Neuronal stem cell (in vitro differentiated cells): ENCODE data around the gene MUC5B.
"Not testable (repeated sequence)": the region's sequence is repeated elsewhere in the genome, so short reads cannot be mapped to it uniquely, and the experiment has no call there.

Experiments used
- DNase-seq: peaks from one replicate; pipeline ENCODE4 v3.0.0-alpha.2; 2013; ENCODE audit warnings: low spot score
- H2AFZ ChIP-seq: one replicate; pipeline ENCODE4 v1.6.1; 2013; ENCODE audit warnings: mild to moderate bottlenecking, low read length, inconsistent platforms
- H2AK5ac ChIP-seq: 2 replicates; pipeline ENCODE4 v1.6.1; 2013; ENCODE audit warnings: low read depth, mild to moderate bottlenecking, inconsistent platforms, low read length, moderate library complexity, mixed read lengths
- H2BK120ac ChIP-seq: 2 replicates; pipeline ENCODE4 v1.6.1; 2013; ENCODE audit warnings: low read depth, mild to moderate bottlenecking, inconsistent platforms, low read length, moderate library complexity, mixed read lengths
- H2BK12ac ChIP-seq: one replicate; pipeline ENCODE4 v1.6.1; 2013; ENCODE audit warnings: low read length, inconsistent platforms
- H2BK15ac ChIP-seq: 2 replicates; pipeline ENCODE4 v1.6.1; 2013; ENCODE audit warnings: mild to moderate bottlenecking, low read length, inconsistent platforms, mixed read lengths
- H2BK5ac ChIP-seq: one replicate; pipeline ENCODE4 v1.6.1; 2013; ENCODE audit warnings: inconsistent platforms, mild to moderate bottlenecking, low read length, moderate library complexity
- H3K14ac ChIP-seq: one replicate; pipeline ENCODE4 v1.6.1; 2013; ENCODE audit warnings: low read length, inconsistent platforms
- H3K18ac ChIP-seq: 2 replicates; pipeline ENCODE4 v1.6.1; 2013; ENCODE audit warnings: low read length, inconsistent platforms
- H3K23ac ChIP-seq: 2 replicates; pipeline ENCODE4 v1.6.1; 2013; ENCODE audit warnings: low read depth, mild to moderate bottlenecking, mixed read lengths, low read length, inconsistent platforms; ENCODE audit not compliant: poor library complexity
- H3K27ac ChIP-seq: replicated peaks from 3 replicates; pipeline ENCODE4 v1.5.1; 2013; ENCODE audit warnings: low read length, inconsistent platforms
- H3K27me3 ChIP-seq, 3 experiments: 2 replicates each; pipeline ENCODE4 v1.6.1; 2013; ENCODE audit warnings: low read length in 3 of 3, mild to moderate bottlenecking in 2 of 3, inconsistent platforms in 1 of 3, low read depth in 1 of 3, mixed read lengths in 1 of 3, moderate library complexity in 1 of 3; ENCODE audit not compliant: control insufficient read depth in 3 of 3, insufficient read depth in 3 of 3
- H3K36me3 ChIP-seq, 2 donors: replicated peaks in 1 of 2; 2 replicates each; pipeline ENCODE4 v1.6.1; 2013; ENCODE audit warnings: low read length in 2 of 2; ENCODE audit not compliant: control insufficient read depth in 2 of 2, insufficient read depth in 2 of 2
- H3K4ac ChIP-seq: 2 replicates; pipeline ENCODE4 v1.6.1; 2013; ENCODE audit warnings: inconsistent platforms, mild to moderate bottlenecking, low read length, moderate library complexity
- H3K4me1 ChIP-seq, 2 donors: 1 replicate in 1 of 2; 2 replicates in 1 of 2; pipeline ENCODE4 v1.6.1; 2013; ENCODE audit warnings: low read length in 2 of 2, low read depth in 1 of 2; ENCODE audit not compliant: control insufficient read depth in 2 of 2, insufficient read depth in 1 of 2
- H3K4me2 ChIP-seq: one replicate; pipeline ENCODE4 v1.6.1; 2013; ENCODE audit warnings: mild to moderate bottlenecking, low read length, inconsistent platforms; ENCODE audit not compliant: insufficient read depth, poor library complexity, severe bottlenecking
- H3K4me3 ChIP-seq, 2 donors: 2 replicates each; pipeline ENCODE4 v1.5.1; 2013; ENCODE audit warnings: low read length in 2 of 2, mild to moderate bottlenecking in 2 of 2, inconsistent platforms in 1 of 2, moderate library complexity in 1 of 2
- H3K79me1 ChIP-seq: one replicate; pipeline ENCODE4 v1.6.1; 2013; ENCODE audit warnings: low read depth, mild to moderate bottlenecking, inconsistent platforms, low read length, moderate library complexity
- H3K9ac ChIP-seq: one replicate; pipeline ENCODE4 v1.6.1; 2013; ENCODE audit warnings: mild to moderate bottlenecking, low read depth, low read length, inconsistent platforms; ENCODE audit not compliant: poor library complexity
- H3K9me3 ChIP-seq, 2 donors: replicated peaks in 1 of 2; 2 replicates each; pipeline versions ENCODE3 to v1.6.1; 2013; ENCODE audit warnings: low read length in 2 of 2, mild to moderate bottlenecking in 2 of 2, inconsistent platforms in 1 of 2, low read depth in 1 of 2, mixed read lengths in 1 of 2, moderate library complexity in 1 of 2; ENCODE audit not compliant: control insufficient read depth in 2 of 2, insufficient read depth in 1 of 2
- H4K8ac ChIP-seq: one replicate; pipeline ENCODE4 v1.6.1; 2013; ENCODE audit warnings: low read depth, mild to moderate bottlenecking, inconsistent platforms, low read length, moderate library complexity
- H4K91ac ChIP-seq: one replicate; pipeline ENCODE4 v1.6.1; 2013; ENCODE audit warnings: low read length, low read depth, mild to moderate bottlenecking, inconsistent platforms; ENCODE audit not compliant: poor library complexity
- WGBS, 2 donors: extraction: QIAGEN DNeasy Blood & Tissue Kit; methylation state at CpG; one replicate each; pipeline ENCODE4 v1.1.7; 2013; ENCODE audit warnings: missing lambda C conversion rate in 2 of 2, mixed read lengths in 1 of 2; ENCODE audit not compliant: insufficient read length in 2 of 2, insufficient replicate concordance in 1 of 2; ENCODE audit errors: extremely low coverage in 2 of 2; 5-methylcytosine and 5-hydroxymethylcytosine counted together

Gene MUC5B

GRCh38 chr11:1266976-1267375, 44.1 kb downstream of the MUC5B start:
- H3K4me1 ChIP-seq = peaks cover 8 to 11% of the 10 kb centered on the region in 2 donors
- H2AFZ ChIP-seq, H3K27ac ChIP-seq, H3K79me1 ChIP-seq, H2BK15ac ChIP-seq, H3K9ac ChIP-seq, H3K14ac ChIP-seq, H3K9me3 ChIP-seq, H2BK12ac ChIP-seq, H3K4me2 ChIP-seq, H3K36me3 ChIP-seq, DNase-seq, H3K4ac ChIP-seq, H3K23ac ChIP-seq, H2AK5ac ChIP-seq, H4K91ac ChIP-seq, H3K27me3 ChIP-seq, H3K18ac ChIP-seq, H3K4me3 ChIP-seq, H4K8ac ChIP-seq, H2BK120ac ChIP-seq, H2BK5ac ChIP-seq: not testable (repeated sequence)
- WGBS, 2 donors = no CpG with 5 or more reads among the region's 2 CpGs

GRCh38 chr11:1267441-1268100, 44.7 kb downstream of the MUC5B start:
- H4K8ac ChIP-seq = no peak overlapping the region
- H3K9ac ChIP-seq = no peak overlapping the region
- H3K18ac ChIP-seq = no peak overlapping the region
- H3K4ac ChIP-seq = no peak overlapping the region
- no peaks in the 10 kb centered on the region for H3K36me3 ChIP-seq
- H2AK5ac ChIP-seq = no peak overlapping the region
- H2AFZ ChIP-seq = no peak overlapping the region
- H3K4me2 ChIP-seq = no peak overlapping the region
- H4K91ac ChIP-seq = no peak overlapping the region
- H2BK5ac ChIP-seq = no peak overlapping the region
- no peak overlapping the region for H3K27ac ChIP-seq
- no peaks in the 10 kb centered on the region for H3K27me3 ChIP-seq
- no CpG with 5 or more reads among the region's 9 CpGs for WGBS, 2 donors
- no peak overlapping the region for H2BK15ac ChIP-seq
- no peak overlapping the region for H3K14ac ChIP-seq
- H2BK120ac ChIP-seq = no peak overlapping the region
- H3K4me1 ChIP-seq = peaks cover 5 to 6% of the 10 kb centered on the region in 2 donors
- H3K4me3 ChIP-seq = no peak overlapping the region
- H2BK12ac ChIP-seq = no peak overlapping the region
- no peak for DNase-seq
- no peak overlapping the region for H3K23ac ChIP-seq
- peaks cover 0 to 7% of the 10 kb centered on the region in 2 donors for H3K9me3 ChIP-seq
- H3K79me1 ChIP-seq = no peaks in the 10 kb centered on the region

GRCh38 chr11:1269957-1270356, 47.1 kb downstream of the MUC5B start:
- H2BK12ac ChIP-seq = no peak overlapping the region
- H2BK15ac ChIP-seq = no peak overlapping the region
- WGBS, 2 donors = no CpG with 5 or more reads among the region's 5 CpGs
- no peak overlapping the region for H2BK5ac ChIP-seq
- no peak overlapping the region for H3K27ac ChIP-seq
- H3K4me2 ChIP-seq = no peak overlapping the region
- H4K8ac ChIP-seq = no peak overlapping the region
- no peak overlapping the region for H2AK5ac ChIP-seq
- H3K9ac ChIP-seq = no peak overlapping the region
- H3K79me1 ChIP-seq = peaks cover 3% of the 10 kb centered on the region
- no peaks in the 10 kb centered on the region for H3K27me3 ChIP-seq
- H3K4ac ChIP-seq = no peak overlapping the region
- no peak overlapping the region for H4K91ac ChIP-seq
- no peak overlapping the region for H2BK120ac ChIP-seq
- H3K9me3 ChIP-seq = peaks cover 0 to 7% of the 10 kb centered on the region in 2 donors
- H3K36me3 ChIP-seq = peaks cover 0 to 8% of the 10 kb centered on the region in 2 donors
- H2AFZ ChIP-seq = no peak overlapping the region
- DNase-seq = no peak
- no peak overlapping the region for H3K23ac ChIP-seq
- H3K4me1 ChIP-seq = peaks cover 0 to 5% of the 10 kb centered on the region in 2 donors
- no peak overlapping the region for H3K14ac ChIP-seq
- no peak overlapping the region for H3K18ac ChIP-seq
- H3K4me3 ChIP-seq = no peak overlapping the region

- Histone ChIP-seq H2BK5ac (no peak overlapping the region), H3K9ac (no peak overlapping the region), H3K9me3 (peaks cover 0 to 4% of the 10 kb centered on the region in 2 donors), H3K23ac (no peak overlapping the region), H3K27ac (no peak overlapping the region), H2BK15ac (no peak overlapping the region), H3K27me3 (no peaks in the 10 kb centered on the region), H3K14ac (no peak overlapping the region), H3K4ac (no peak overlapping the region), H2AFZ (no peak overlapping the region), H3K4me1 (peaks cover 0 to 5% of the 10 kb centered on the region in 2 donors), H4K91ac (no peak overlapping the region), H2BK120ac (no peak overlapping the region), H3K4me3 (no peak overlapping the region), H3K36me3 (peaks cover 0 to 13% of the 10 kb centered on the region in 2 donors), H2AK5ac (no peak overlapping the region), H2BK12ac (no peak overlapping the region), H3K18ac (no peak overlapping the region), H3K79me1 (peaks cover 3% of the 10 kb centered on the region), H4K8ac (no peak overlapping the region), H3K4me2 (no peak overlapping the region)
- no CpG with 5 or more reads among the region's 10 CpGs for WGBS, 2 donors
- no peak for DNase-seq
Observed at GRCh38 chr11:1270476-1270875, 47.6 kb downstream of the MUC5B start.
